ENCODE results near the gene SCGB1D4. TPM values are rescaled to one million over a fixed set of nuclear protein-coding genes. Genes with fewer than 3 reads are reported as not detected.

Gene SCGB1D4
- not detected in 2 replicates for total RNA-seq

GRCh38 chr11:62298975-62299374 is at the start of gene SCGB1D4:
SCGB1D4 (minus strand) TSS chr11:62299075; CDS start chr11:62299010, 65 bp downstream.

GRCh38 chr11:62337303-62338181 is 38.7 kb upstream of the SCGB1D4 start, which contains the start of gene ASRGL1:
ASRGL1 (plus strand) TSS chr11:62337448; CDS start chr11:62337978, 530 bp downstream.

GRCh38 chr11:62269654-62270278 is 29.1 kb downstream of the SCGB1D4 start, which contains the start of gene SCGB2A2:
SCGB2A2 (plus strand) TSS chr11:62270158; CDS start chr11:62270217, 59 bp downstream.

Other genes with a start within 250 kb of the SCGB1D4 start
- 19.2 and 38.0 TPM in 2 replicates for gene INCENP, start 175.1 kb downstream of the SCGB1D4 start, total RNA-seq
- not detected in 2 replicates for gene SCGB1D1, start 108.9 kb downstream of the SCGB1D4 start, total RNA-seq
- not detected in 2 replicates for gene SCGB2A1, start 90.4 kb downstream of the SCGB1D4 start, total RNA-seq
- gene SCGB1D2, start 56.8 kb downstream of the SCGB1D4 start, total RNA-seq, result not detected in 2 replicates
- not detected in 2 replicates for gene SCGB2A2, start 28.9 kb downstream of the SCGB1D4 start, total RNA-seq
- 0.19 TPM in 1 of 2 replicates, not detected in the other for gene ASRGL1, start 38.4 kb upstream of the SCGB1D4 start, total RNA-seq
- not detected in 2 replicates for gene SCGB1A1, start 120.0 kb upstream of the SCGB1D4 start, total RNA-seq
- gene AHNAK, start 247.7 kb upstream of the SCGB1D4 start, total RNA-seq, result 176 and 366 TPM in 2 replicates

All from hair follicular keratinocyte (primary cell).